HL-60 (cell line): ENCODE data around the gene HPCA.

Experiments used
- DNase-seq, 2 experiments: peaks; one replicate each; pipeline ENCODE4 v3.0.0-alpha.2; 2010 to 2020; ENCODE audit warnings: low read depth in 1 of 2, low spot score in 1 of 2
- H3K27ac ChIP-seq: fragments of 250-450 bp; sonication (Bioruptor Pico); replicated peaks from 2 replicates; pipeline ENCODE4 v1.5.1; 2020; ENCODE audit warnings: mild to moderate bottlenecking, moderate library complexity
- H3K27me3 ChIP-seq: fragments of 250-450 bp; sonication (Bioruptor Pico); 2 replicates; pipeline ENCODE4 v1.5.1; 2021; ENCODE audit warnings: mild to moderate bottlenecking, moderate library complexity; ENCODE audit not compliant: insufficient read depth, poor library complexity, severe bottlenecking
- H3K4me3 ChIP-seq: replicated peaks from 2 replicates; pipeline ENCODE4 v1.5.1; 2011; ENCODE audit warnings: mild to moderate bottlenecking, control low read depth, low read length; ENCODE audit not compliant: insufficient read depth
- GABPA ChIP-seq: IDR thresholded peaks from 2 replicates; pipeline ENCODE4 v1.6.1; 2012; ENCODE audit warnings: low read depth
- POLR2AphosphoS5 ChIP-seq: IDR thresholded peaks from 2 replicates; pipeline ENCODE4 v1.6.1; 2012; ENCODE audit warnings: low read depth
- SPI1 ChIP-seq: IDR thresholded peaks from 2 replicates; pipeline ENCODE4 v1.6.1; 2012; ENCODE audit warnings: low read depth, mild to moderate bottlenecking, borderline replicate concordance
- TF ChIP-seq, protein P1 (sequence below): IDR thresholded peaks from 2 replicates; pipeline ENCODE4 v1.6.1; 2012; ENCODE audit warnings: low read depth; ENCODE audit not compliant: insufficient replicate concordance
- TF ChIP-seq, protein P2 (sequence below): IDR thresholded peaks from one replicate; pipeline ENCODE4 v1.5.1; 2011; ENCODE audit warnings: low read length, control low read depth, inconsistent platforms; ENCODE audit not compliant: insufficient read depth

Gene HPCA

DNA sequence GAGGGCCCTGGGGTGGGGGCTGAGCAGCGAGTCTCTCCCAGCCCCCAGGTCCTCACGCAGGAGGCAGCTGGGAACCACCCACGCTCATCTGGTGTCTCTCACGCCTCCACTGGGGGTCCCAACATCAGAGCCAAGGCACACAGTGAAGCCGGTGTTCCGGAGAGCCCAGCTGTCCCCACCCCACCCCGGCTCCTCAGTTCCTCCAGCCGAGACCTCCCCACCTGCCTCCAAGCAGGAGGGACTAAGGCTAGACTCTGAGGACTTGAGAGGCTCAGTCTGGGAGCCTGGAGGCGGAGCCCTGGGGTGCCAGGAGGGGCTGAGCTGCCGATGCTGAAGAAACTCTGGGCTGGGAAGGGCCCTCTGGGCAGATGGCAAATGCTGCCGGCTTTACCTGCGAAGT lies 1.6 kb upstream of the HPCA start:
- H3K27me3 ChIP-seq = peaks cover 27% of the 10 kb centered on the region
- H3K4me3 ChIP-seq = no peak overlapping the region
- H3K27ac ChIP-seq = no peak overlapping the region
- TF ChIP-seq SPI1 = no peak
- DNase-seq = no peak

DNA sequence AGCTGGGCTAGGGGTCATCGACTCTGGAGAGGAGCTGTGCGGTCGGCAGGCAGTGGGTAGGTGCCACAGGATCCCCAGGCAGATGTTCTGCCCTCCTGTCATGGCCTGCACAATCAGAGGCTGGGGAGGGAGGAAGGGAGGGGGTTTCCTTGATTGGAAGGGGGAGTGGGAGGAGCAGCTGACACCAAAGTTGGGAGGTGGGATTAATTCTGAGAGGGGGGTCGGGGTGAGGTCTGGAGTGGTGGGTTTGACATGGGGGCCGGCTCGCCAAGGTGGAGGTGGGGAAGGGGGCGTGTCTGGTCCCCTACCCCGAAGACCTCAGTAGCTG lies 651 bp upstream of the HPCA start:
- DNase-seq = no peak
- Histone ChIP-seq H3K27me3 (peaks cover 27% of the 10 kb centered on the region), H3K4me3 (no peak overlapping the region), H3K27ac (no peak overlapping the region)
- TF ChIP-seq GABPA = no peak
- no peak for TF ChIP-seq POLR2AphosphoS5
- TF ChIP-seq, protein P1, sequence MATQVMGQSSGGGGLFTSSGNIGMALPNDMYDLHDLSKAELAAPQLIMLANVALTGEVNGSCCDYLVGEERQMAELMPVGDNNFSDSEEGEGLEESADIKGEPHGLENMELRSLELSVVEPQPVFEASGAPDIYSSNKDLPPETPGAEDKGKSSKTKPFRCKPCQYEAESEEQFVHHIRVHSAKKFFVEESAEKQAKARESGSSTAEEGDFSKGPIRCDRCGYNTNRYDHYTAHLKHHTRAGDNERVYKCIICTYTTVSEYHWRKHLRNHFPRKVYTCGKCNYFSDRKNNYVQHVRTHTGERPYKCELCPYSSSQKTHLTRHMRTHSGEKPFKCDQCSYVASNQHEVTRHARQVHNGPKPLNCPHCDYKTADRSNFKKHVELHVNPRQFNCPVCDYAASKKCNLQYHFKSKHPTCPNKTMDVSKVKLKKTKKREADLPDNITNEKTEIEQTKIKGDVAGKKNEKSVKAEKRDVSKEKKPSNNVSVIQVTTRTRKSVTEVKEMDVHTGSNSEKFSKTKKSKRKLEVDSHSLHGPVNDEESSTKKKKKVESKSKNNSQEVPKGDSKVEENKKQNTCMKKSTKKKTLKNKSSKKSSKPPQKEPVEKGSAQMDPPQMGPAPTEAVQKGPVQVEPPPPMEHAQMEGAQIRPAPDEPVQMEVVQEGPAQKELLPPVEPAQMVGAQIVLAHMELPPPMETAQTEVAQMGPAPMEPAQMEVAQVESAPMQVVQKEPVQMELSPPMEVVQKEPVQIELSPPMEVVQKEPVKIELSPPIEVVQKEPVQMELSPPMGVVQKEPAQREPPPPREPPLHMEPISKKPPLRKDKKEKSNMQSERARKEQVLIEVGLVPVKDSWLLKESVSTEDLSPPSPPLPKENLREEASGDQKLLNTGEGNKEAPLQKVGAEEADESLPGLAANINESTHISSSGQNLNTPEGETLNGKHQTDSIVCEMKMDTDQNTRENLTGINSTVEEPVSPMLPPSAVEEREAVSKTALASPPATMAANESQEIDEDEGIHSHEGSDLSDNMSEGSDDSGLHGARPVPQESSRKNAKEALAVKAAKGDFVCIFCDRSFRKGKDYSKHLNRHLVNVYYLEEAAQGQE = no peak
- TF ChIP-seq, protein P2, sequence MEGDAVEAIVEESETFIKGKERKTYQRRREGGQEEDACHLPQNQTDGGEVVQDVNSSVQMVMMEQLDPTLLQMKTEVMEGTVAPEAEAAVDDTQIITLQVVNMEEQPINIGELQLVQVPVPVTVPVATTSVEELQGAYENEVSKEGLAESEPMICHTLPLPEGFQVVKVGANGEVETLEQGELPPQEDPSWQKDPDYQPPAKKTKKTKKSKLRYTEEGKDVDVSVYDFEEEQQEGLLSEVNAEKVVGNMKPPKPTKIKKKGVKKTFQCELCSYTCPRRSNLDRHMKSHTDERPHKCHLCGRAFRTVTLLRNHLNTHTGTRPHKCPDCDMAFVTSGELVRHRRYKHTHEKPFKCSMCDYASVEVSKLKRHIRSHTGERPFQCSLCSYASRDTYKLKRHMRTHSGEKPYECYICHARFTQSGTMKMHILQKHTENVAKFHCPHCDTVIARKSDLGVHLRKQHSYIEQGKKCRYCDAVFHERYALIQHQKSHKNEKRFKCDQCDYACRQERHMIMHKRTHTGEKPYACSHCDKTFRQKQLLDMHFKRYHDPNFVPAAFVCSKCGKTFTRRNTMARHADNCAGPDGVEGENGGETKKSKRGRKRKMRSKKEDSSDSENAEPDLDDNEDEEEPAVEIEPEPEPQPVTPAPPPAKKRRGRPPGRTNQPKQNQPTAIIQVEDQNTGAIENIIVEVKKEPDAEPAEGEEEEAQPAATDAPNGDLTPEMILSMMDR = no peak
- TF ChIP-seq SPI1 = no peak

DNA sequence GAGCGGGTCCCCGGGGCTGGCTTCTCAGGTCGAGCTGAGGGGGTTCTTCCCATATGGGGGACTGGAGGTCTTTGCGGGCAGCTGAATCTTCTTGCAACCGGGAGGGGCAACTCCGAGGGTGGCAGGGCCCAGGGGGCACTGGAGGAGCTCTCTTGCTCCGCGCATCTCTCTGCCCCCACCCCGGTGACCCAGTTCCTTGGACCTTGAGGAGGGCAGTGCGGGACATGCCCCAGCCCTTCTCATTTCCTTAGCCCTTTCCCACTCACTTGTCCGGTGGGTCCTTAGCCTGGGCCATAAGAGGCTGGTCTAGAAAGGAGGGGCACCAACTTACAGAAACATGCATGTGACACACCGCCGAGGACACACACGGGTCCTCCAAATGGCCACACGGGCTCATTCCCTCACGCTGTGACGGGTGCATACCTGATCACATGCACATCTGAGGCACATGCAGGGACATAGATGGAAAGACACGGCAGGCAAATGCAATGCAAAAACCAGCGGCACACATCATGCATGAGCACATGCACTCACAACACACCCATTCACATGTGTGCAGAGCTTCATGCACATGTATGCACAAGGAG lies 630 bp downstream of the HPCA start:
- H3K27me3 ChIP-seq = peaks cover 33% of the 10 kb centered on the region
- H3K4me3 ChIP-seq = no peak overlapping the region
- TF ChIP-seq GABPA = no peak
- no peak for TF ChIP-seq POLR2AphosphoS5
- TF ChIP-seq, protein P2 = no peak
- TF ChIP-seq SPI1 = no peak
- TF ChIP-seq, protein P1 = no peak
- no peak for DNase-seq
- H3K27ac ChIP-seq = no peak overlapping the region

DNA sequence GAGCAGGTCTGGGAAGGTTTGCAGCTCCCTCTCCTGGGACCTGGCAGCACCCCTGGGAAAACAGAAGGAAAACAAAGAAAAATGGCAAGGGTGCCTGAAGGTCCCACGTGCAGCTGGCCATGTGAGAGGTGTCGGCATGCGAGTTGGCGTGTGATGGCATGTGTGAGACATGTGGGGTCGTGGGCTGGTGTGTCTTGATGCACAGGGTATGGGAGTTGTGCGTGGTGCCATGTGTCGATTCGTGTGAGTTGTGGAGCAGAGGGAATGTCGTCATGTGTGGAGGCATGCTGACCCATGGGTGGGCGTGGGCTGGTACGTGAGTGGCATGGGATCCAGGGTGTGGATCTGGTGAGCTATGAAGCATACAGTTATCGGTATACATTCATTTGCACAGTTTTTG lies 1.3 kb downstream of the HPCA start:
- Histone ChIP-seq H3K4me3 (no peak overlapping the region), H3K27me3 (peaks cover 40% of the 10 kb centered on the region), H3K27ac (no peak overlapping the region)
- no peak for TF ChIP-seq POLR2AphosphoS5
- TF ChIP-seq, protein P1 = no peak
- TF ChIP-seq, protein P2 = no peak
- TF ChIP-seq SPI1 = no peak
- TF ChIP-seq GABPA = no peak
- no peak for DNase-seq
